ENCODE results near the gene TNFRSF18. TPM values are rescaled to one million over a fixed set of nuclear protein-coding genes. Genes with fewer than 3 reads are reported as not detected.
"Not testable (repeated sequence)": the region's sequence is repeated elsewhere in the genome, so short reads cannot be mapped to it uniquely, and the experiment has no call there.

The TNFRSF18 gene
- total and polyA plus RNA-seq, 8 donors: 0.37 to 11.9 (median 2.6) TPM; not detected in 4

DNA sequence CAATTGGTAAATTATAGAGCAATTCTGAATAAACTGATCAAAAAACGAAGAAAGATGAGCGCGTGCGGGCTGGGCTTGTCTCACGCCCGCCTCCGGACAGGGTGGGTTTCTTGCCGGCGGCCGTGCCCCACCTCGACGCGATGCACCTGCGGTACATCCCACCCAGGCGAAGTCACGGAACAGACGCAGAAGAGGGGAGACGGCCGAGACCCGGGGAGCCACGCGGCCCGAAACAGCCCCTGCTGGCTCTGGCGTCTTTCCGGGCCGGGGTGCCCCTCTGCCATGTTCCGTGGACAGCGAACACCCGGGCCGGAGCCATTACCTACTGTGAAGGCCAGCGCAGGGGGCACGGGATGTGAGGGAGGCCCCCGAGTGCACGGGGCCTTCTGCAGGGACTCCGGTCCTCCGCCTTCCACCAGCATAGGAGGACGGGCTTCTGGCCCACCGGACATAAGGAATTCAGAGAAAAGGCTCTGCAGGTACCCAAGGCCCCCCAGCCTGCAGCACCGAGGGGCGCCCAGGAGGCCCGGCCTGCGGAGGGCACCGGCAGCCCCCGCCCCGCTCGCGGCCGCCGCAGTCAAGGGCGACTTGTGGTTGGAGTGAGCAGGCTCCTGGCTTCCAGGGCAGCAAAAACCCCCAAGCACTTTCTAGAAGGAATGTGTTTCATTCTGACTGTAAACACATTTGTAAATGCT is 47.7 kb upstream of the TNFRSF18 start:
- Histone ChIP-seq H3K4me1 (peaks cover 0 to 20% (median 4%) of the 10 kb centered on the region in 4 donors), H3K27me3 (no peaks in the 10 kb centered on the region), H3K27ac (no peak overlapping the region), H3K36me3 (peaks cover 29 to 76% (median 71%) of the 10 kb centered on the region in 4 donors), H3K9me3 (no peaks in the 10 kb centered on the region), H3K4me3 (no peak overlapping the region)
- no peak for DNase-seq
- WGBS, 5 donors: 93 to 96% (median 95%) methylated on average over 50 of the region's 50 CpGs
- intact Hi-C loops (cut with DNase I; ENCODE audit: low total_unique reads): no loop called here
- TF ChIP-seq POLR2AphosphoS5 (IDR thresholded peaks at IDR 0.05): no peak
- TF ChIP-seq, protein P1, sequence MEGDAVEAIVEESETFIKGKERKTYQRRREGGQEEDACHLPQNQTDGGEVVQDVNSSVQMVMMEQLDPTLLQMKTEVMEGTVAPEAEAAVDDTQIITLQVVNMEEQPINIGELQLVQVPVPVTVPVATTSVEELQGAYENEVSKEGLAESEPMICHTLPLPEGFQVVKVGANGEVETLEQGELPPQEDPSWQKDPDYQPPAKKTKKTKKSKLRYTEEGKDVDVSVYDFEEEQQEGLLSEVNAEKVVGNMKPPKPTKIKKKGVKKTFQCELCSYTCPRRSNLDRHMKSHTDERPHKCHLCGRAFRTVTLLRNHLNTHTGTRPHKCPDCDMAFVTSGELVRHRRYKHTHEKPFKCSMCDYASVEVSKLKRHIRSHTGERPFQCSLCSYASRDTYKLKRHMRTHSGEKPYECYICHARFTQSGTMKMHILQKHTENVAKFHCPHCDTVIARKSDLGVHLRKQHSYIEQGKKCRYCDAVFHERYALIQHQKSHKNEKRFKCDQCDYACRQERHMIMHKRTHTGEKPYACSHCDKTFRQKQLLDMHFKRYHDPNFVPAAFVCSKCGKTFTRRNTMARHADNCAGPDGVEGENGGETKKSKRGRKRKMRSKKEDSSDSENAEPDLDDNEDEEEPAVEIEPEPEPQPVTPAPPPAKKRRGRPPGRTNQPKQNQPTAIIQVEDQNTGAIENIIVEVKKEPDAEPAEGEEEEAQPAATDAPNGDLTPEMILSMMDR (IDR thresholded peaks at IDR 0.05): no peak
- no peak for TF ChIP-seq POLR2A (IDR thresholded peaks at IDR 0.05)
- TF ChIP-seq EP300 (IDR thresholded peaks at IDR 0.05): no peak

DNA sequence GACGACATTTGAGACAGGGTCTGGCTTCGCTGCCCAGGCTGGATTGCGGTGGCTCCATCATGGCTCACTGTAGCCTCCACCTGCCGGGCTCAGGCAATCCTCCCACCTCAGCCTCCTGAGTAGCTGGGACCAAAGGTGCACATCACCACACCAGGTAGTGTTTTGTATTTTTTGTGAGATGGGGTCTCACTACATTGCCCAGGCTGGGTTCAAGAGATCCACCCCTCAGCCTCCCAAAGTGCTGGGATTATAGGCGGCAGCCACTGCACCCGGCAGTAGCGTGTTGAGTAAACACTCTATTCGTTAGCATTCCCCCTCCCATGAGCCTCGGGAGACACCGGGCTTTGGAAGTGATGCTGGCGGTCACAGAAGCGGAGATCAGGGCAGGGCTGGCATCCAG is 46.9 kb upstream of the TNFRSF18 start:
- Histone ChIP-seq H3K27ac (no peak overlapping the region), H3K4me1 (peaks cover 0 to 12% (median under 1%) of the 10 kb centered on the region in 4 donors), H3K36me3 (peaks cover 23 to 68% (median 63%) of the 10 kb centered on the region in 4 donors), H3K4me3 (no peak overlapping the region), H3K27me3 (peaks cover 0 to 4% (median 0%) of the 10 kb centered on the region in 3 donors), H3K9me3 (no peaks in the 10 kb centered on the region)
- WGBS, 5 donors: 74 to 89% (median 77%) methylated on average over 10 to 12 of the region's 12 CpGs
- DNase-seq: no peak
- intact Hi-C loops (cut with DNase I; ENCODE audit: low total_unique reads): no loop called here
- TF ChIP-seq POLR2AphosphoS5 (IDR thresholded peaks at IDR 0.05) (no peak), POLR2A (IDR thresholded peaks at IDR 0.05) (no peak), EP300 (IDR thresholded peaks at IDR 0.05) (no peak)
- TF ChIP-seq, protein P1 (IDR thresholded peaks at IDR 0.05): no peak

DNA sequence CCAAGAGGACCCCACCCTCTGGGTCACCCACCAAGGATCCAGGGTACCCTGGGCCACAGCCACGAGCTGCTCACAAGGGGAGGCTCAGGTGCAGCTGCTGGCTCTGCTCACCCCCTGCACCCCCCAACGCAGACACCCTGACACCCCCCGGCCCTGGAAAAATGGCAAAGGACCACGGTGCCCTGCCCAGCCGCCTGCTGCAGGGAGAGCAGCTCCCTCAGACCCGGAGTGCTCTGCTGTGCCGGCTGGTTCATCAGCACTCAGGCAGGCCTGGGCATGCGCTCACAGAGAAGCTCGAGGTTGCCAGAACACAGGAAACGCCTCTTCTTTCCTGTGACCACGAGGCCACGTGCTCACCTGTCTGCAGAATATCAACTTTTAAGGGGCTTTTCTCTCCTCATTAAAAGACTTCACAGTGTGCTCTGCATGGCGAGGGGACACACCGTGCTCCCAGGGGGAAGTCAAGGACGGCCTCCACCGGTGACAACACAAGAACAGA is 44.4 kb upstream of the TNFRSF18 start:
- intact Hi-C loops (cut with DNase I; ENCODE audit: low total_unique reads): no loop called here
- Histone ChIP-seq H3K9me3 (no peaks in the 10 kb centered on the region), H3K27ac (no peak overlapping the region), H3K4me3 (no peak overlapping the region), H3K27me3 (peaks cover under 1 to 29% (median 20%) of the 10 kb centered on the region in 3 donors), H3K36me3 (peaks cover 18 to 46% (median 45%) of the 10 kb centered on the region in 4 donors), H3K4me1 (peaks cover 10 to 26% (median 14%) of the 10 kb centered on the region in 4 donors)
- no peak for TF ChIP-seq POLR2AphosphoS5 (IDR thresholded peaks at IDR 0.05)
- TF ChIP-seq EP300 (IDR thresholded peaks at IDR 0.05): no peak
- TF ChIP-seq POLR2A (IDR thresholded peaks at IDR 0.05): no peak
- TF ChIP-seq, protein P1 (IDR thresholded peaks at IDR 0.05): no peak
- 68 to 78% (median 74%) methylated on average over 14 to 16 of the region's 16 CpGs for WGBS, 5 donors
- no peak for DNase-seq

DNA sequence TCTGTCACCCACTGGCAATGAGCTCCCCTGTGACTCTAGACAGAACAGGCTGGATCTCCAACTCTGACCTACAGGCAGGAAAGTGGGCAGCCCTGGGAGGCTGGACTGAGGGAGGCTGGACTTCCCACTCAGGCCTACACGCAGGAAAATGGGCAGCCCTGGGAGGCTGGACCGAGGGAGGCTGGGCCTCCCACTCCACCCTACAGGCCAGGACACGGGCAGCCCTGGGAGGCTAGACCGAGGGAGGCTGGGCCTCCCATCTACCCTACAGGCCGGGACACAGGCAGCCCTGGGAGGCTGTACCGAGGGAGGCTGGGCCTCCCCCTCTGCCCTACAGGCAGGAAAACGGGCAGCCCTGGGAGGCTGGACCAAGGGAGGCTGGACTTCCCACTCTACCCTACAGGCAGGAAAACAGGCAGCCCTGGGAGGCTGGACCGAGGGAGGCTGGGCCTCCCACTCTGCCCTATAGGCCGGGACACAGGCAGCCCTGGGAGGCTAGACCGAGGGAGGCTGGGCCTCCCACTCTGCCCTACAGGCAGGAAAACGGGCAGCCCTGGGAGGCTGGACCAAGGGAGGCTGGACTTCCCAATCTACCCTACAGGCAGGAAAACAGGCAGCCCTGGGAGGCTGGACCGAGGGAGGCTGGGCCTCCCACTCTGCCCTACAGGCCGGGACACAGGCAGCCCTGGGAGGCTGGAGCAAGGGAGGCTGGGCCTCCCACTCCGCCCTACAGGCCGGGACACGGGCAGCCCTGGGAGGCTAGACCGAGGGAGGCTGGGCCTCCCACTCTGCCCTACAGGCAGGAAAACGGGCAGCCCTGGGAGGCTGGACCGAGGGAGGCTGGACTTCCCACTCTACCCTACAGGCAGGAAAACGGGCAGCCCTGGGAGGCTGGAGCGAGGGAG is 41.9 kb upstream of the TNFRSF18 start:
- Histone ChIP-seq H3K27me3 (peaks cover 7 to 48% (median 27%) of the 10 kb centered on the region in 3 donors), H3K4me1 (peaks cover 10 to 37% (median 22%) of the 10 kb centered on the region in 4 donors), H3K36me3 (peaks cover 0 to 21% (median 19%) of the 10 kb centered on the region in 4 donors)
- DNase-seq; intact Hi-C loops (cut with DNase I; ENCODE audit: low total_unique reads); H3K9me3 ChIP-seq; H3K27ac ChIP-seq; H3K4me3 ChIP-seq: not testable (repeated sequence)
- WGBS, 5 donors: 88 to 100% (median 90%) methylated on average over 1 to 21 of the region's 21 CpGs
